ENCODE data around the gene SPATA17. TPM values are rescaled to one million over a fixed set of nuclear protein-coding genes. Genes with fewer than 3 reads are reported as not detected.

The SPATA17 gene
- total and polyA plus RNA-seq, 2 donors (not counting 3 experiments of a cell fraction or from before 2014, with no cell fraction given): not detected

- Histone ChIP-seq H3K9me1 (replicated peaks; ENCODE audit: control insufficient read depth, extremely low read depth, insufficient read depth, low read length) (no peaks in the 10 kb centered on the region), H3K36me3 (ENCODE audit: control insufficient read depth in 2 of 2, extremely low read depth in 1 of 2, insufficient read depth in 2 of 2, low read length in 2 of 2) (no peaks in the 10 kb centered on the region), H3K27ac (ENCODE audit: insufficient read depth, low read depth, low read length) (no peak overlapping the region), H4K20me1 (replicated peaks; ENCODE audit: control insufficient read depth, extremely low read depth, insufficient read depth, low read length) (no peaks in the 10 kb centered on the region), H3K4me2 (ENCODE audit: insufficient read depth, low read length) (no peak overlapping the region), H2AFZ (ENCODE audit: low read depth, low read length) (no peak overlapping the region), H3K4me1 (ENCODE audit: control insufficient read depth, extremely low read depth, insufficient read depth, low read length) (no peaks in the 10 kb centered on the region), H3K79me2 (ENCODE audit: control insufficient read depth, insufficient read depth, low read length) (no peaks in the 10 kb centered on the region), H3K27me3 (ENCODE audit: control insufficient read depth in 2 of 2, insufficient read depth in 2 of 2, low read length in 2 of 2) (no peaks in the 10 kb centered on the region), H3K4me3 (replicated peaks in 1 of 3; ENCODE audit: insufficient read depth in 1 of 3, low read depth in 1 of 3, low read length in 3 of 3) (no peak overlapping the region), H3K9ac (replicated peaks; ENCODE audit: extremely low read depth, insufficient read depth, low read length) (no peak overlapping the region), H3K9me3 (replicated peaks; ENCODE audit: control insufficient read depth, insufficient read depth, low read length) (peaks cover 2% of the 10 kb centered on the region)
- POLR2A ChIA-PET: no interaction called here
- DNase-seq (ENCODE audit: low read depth, low spot score) (no peak), FAIRE-seq (no peak)
- no peak for TF ChIP-seq JUN (IDR thresholded peaks at IDR 0.05; ENCODE audit: borderline replicate concordance, insufficient read depth, insufficient read length, low read depth)
- TF ChIP-seq FOS (IDR thresholded peaks at IDR 0.05; ENCODE audit: borderline replicate concordance, insufficient read depth, low read length): no peak
- TF ChIP-seq MAX (IDR thresholded peaks at IDR 0.05; ENCODE audit: insufficient read depth, insufficient read length): no peak
- no peak for TF ChIP-seq POLR2A (IDR thresholded peaks at IDR 0.05; ENCODE audit: low read depth, low read length)
- TF ChIP-seq, protein P1, sequence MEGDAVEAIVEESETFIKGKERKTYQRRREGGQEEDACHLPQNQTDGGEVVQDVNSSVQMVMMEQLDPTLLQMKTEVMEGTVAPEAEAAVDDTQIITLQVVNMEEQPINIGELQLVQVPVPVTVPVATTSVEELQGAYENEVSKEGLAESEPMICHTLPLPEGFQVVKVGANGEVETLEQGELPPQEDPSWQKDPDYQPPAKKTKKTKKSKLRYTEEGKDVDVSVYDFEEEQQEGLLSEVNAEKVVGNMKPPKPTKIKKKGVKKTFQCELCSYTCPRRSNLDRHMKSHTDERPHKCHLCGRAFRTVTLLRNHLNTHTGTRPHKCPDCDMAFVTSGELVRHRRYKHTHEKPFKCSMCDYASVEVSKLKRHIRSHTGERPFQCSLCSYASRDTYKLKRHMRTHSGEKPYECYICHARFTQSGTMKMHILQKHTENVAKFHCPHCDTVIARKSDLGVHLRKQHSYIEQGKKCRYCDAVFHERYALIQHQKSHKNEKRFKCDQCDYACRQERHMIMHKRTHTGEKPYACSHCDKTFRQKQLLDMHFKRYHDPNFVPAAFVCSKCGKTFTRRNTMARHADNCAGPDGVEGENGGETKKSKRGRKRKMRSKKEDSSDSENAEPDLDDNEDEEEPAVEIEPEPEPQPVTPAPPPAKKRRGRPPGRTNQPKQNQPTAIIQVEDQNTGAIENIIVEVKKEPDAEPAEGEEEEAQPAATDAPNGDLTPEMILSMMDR (IDR thresholded peaks at IDR 0.05; ENCODE audit: extremely low read depth in 1 of 2, insufficient read depth in 1 of 2, low read depth in 1 of 2, low read length in 2 of 2): no peak
- no peak for TF ChIP-seq POLR2AphosphoS5 (IDR thresholded peaks at IDR 0.05; ENCODE audit: insufficient read depth, low read depth, low read length)
- TF ChIP-seq MYC (IDR thresholded peaks at IDR 0.05; ENCODE audit: low read depth, low read length): no peak
- no peak for TF ChIP-seq GATA2 (IDR thresholded peaks at IDR 0.05; ENCODE audit: insufficient read depth, insufficient read length, low read depth, low read length)
- BruUV-seq (replicated peaks): no TSS peak
- CTCF ChIA-PET: no interaction called here
- intact Hi-C loops (cut with micrococcal nuclease): no loop called here
- dilution Hi-C loops (cut with MboI; ENCODE audit: extremely low pct_ligation_motif_present, low sequenced_read_pairs): no loop called here
Observed at GRCh38 chr1:217885181-217885580, 254.0 kb downstream of the SPATA17 start.
